ENCODE measurements around the gene CYLC2.

Gene CYLC2, protein sequence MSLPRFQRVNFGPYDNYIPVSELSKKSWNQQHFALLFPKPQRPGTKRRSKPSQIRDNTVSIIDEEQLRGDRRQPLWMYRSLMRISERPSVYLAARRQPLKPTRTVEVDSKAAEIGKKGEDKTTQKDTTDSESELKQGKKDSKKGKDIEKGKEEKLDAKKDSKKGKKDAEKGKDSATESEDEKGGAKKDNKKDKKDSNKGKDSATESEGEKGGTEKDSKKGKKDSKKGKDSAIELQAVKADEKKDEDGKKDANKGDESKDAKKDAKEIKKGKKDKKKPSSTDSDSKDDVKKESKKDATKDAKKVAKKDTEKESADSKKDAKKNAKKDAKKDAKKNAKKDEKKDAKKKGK

DNA sequence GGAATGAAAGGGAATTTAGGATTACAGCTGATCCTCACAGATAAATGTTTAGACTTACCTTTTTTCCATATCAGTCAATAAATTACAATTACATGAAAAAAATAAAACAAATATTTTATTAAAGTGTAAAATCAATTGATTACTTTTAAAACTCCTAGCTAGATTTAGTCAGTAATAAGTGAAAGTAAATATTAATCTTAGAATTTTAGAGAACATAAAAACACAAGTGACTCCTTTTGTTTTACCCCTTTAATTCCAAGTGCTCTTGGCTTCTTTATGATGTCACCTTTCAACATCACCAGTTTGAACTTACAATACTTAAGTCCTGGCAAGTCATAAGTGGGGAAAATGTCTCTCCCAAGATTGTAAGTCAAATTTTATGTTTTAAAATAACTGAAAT lies at the start of gene CYLC2:
CYLC2 (plus strand) TSS at position 301 of the 400 bp plus-strand sequence; CDS start at position 349, 48 bp downstream.
- no peak for DNase-seq

DNA sequence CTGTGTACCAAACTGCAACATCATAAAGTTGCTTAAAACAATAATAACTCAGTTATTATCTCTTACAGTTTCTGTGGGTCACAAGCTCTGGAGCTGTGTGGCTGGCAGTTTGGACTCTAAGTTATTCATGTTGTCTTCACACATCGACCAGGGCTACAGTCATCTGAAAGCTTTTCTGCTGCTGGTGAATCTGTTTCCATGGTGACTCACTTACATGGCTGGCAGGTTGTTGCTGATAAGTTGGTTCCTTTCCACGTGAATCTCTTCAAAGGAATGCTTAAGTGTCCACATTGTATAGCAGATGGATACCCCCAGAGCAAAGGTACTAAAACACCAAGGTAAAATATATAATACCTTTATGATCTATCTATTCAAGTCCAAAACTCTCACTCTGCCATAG lies 44.8 kb upstream of the CYLC2 start:
- no peak for DNase-seq

DNA sequence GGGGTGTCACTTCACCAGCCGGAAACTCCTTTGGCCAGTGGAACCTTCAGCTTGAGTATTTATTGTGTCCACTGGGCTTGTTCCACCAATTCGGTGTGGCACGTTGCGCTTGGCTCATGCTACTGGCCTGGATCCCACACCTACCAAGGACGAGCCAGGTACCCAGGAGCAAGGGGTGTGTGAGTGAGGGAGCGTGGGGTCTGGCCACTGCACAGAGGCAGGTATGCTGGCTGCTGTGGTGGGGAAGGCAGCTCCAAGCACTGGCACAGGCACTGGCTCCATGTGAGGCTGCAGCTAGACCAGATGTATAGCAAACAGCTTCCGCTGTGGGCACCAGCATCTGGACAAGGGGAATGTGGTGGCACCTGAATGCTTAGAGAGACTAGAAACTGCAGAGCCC lies 28.1 kb upstream of the CYLC2 start:
- no peak for DNase-seq

DNA sequence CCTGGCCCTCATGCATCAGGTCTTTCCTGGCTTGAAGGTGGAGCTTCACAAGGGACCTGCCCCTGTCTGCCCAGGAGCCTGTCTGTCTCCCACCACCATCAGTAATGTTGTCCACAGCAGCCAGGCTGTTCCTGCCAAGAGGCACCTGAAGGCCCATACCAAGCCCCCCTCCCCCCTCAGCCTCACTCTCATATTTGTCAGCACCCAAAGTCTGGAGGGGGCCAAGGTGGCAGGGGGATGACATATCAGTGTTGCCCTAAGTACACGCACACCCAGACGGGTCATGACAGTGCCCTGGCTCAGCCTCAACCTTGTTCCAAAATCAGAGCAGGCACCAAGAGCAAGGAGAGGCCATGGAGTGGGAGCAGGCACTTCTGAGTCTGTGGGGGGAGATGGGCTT lies 27.2 kb upstream of the CYLC2 start:
- DNase-seq, result no peak

DNA sequence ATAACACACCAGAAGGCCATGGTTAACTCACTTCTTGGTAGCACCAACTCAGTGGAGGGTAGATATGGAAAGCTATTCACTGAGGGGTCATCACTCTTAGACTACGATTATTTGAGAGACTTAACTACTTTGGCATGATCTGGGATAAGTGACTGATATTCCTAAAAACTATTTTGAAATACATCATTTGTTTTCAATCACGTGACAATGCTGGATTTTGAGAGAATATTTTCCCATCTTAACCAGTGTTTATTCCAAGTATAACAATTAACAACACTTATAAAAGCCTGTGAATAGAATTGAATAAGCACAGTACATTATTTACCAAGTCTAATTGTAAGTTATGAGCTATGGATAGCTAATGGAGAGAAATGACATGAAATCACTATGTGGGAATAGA lies 22.4 kb upstream of the CYLC2 start:
- DNase-seq, result no peak

DNA sequence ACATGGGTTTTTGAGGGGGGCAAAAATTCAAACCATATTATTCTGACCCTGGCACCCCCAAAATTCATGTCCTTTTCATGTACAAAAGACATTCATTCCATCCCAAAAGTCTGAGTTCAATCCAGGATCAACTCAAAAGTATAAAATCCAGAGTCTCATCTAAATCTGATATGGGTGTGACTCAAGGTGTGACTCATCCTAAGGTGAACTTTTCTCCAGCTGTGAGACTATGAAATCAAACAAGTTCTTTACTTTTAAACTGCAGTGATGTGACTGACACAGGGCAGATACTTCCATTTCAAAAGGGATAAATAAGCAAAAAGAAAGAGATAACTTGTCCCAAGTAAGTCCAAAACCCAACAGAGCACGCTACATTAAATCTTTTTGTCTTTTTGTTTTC lies 20.6 kb upstream of the CYLC2 start:
- DNase-seq, result no peak

DNA sequence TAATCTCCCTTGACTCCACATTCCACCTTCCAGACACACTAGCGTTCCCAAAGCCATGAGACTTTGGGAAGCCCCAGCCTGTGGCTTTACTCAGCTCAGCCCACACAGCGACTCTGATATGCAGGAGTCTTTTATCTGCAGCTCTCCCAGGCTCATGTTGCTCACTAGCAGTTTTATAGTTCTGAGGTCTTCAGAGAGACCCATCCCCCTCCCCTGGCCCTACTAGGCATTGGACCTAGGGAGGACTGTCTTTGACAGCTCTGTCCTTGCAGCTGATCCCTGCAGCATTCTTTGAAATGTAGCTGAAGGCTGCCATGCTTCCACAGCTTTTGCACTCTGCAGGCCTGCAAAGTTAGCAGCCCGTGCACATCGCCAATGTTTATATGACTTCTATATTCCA lies 19.9 kb upstream of the CYLC2 start:
- DNase-seq, result no peak

DNA sequence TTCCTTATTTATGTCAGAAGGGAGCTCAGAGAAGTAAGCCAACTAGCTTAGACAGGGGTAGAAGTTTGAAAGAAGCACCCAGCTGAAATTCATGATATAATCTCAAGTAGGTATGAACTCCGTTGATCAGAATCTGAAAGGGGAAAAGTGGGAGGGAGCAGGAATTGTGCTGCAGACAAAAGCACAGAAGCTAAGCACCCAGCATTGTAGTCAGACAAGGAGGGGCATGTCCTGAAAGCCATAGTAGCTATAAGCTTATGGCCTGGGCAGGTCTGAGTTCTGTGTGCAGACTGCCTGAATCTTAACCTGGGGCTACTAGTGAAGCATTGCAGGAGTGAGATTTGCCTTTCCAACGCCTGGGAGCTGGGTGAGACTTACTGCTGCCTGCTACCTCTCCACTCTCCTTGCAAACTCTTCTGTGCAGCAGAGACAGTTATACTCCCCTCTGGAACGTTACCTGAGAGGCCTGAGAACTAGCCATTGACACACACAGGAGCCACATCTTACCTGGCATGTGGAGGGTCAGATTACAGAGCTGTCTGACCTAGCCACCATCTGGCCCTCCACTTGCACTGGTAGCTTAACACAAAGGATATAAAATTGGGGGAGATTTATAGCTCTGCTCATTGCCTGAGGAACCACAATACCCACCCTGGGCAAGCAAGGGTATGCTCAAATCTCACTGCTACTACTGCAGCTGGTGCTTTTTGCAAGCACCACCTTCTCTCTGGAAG lies 9.8 kb upstream of the CYLC2 start:
- no peak for DNase-seq

DNA sequence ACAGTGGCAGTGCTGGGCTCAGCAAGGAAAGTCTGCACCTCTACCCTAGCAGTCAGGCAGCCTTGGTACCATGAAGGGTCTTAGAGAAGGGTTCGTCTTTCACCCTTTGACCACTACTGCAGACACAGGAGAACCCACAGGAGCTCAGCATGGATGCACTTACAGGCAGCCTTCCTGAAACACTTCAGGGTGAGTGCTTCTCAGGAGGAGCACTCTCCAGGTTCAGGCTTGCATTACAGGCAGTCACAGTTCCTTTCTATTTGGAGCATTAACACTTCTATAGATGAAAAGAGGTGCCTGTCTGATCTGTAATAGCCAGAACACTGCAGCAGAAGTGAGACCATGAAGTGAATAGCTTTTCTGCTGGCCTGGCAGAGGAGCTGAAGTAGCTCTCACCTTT lies 8.7 kb upstream of the CYLC2 start:
- no peak for DNase-seq

DNA sequence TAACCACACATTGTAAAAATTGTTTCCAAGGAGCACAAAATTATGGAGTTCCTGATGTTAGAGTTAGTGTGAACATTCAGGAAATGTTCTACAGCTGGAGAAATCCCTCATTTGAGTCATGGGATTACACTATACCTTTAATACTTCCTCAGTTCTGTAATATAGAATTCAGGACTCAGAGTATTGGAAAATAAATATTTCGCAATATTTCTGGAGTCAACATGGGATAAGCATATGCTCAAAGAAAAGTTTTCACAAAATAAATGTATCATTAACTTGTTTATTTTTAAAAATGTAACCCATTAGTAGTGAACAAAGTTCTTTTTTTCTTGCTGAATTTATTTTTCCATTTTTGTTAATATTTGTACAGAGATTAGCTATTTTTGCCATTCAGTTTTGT lies 8.6 kb downstream of the CYLC2 start:
- DNase-seq, result no peak

DNA sequence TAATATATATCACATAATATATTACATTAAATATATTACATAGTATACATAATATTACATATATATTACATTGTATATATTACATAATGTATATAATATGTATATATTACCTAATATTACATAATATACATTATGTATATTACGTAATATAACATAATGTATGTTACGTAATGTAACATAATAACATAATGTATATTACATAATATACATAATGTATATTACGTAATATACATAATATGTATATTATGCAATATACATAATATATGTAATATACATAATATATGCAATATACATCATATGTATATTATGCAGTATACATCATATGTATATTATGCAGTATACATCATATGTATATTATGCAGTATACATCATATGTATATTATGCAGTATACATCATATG lies 19.1 kb downstream of the CYLC2 start:
- no peak for DNase-seq

DNA sequence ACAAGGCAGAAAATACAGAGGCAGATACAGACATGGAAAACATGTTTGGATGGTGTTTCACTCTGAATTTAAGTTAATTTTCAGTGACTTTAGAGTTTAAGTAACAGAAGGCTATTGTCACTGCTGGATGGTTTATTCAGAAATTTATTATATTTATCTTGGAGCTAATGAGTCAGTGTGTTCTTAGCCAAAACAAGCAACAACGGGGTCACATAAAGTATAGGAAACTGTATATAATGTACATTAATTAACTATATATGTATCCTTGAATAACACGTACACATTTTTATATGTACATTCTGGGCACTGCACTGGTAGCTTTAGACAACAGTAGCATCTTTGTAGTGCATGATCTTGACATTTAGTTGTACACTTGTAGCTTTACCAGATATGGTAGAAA lies 30.7 kb downstream of the CYLC2 start:
- DNase-seq, result no peak

DNA sequence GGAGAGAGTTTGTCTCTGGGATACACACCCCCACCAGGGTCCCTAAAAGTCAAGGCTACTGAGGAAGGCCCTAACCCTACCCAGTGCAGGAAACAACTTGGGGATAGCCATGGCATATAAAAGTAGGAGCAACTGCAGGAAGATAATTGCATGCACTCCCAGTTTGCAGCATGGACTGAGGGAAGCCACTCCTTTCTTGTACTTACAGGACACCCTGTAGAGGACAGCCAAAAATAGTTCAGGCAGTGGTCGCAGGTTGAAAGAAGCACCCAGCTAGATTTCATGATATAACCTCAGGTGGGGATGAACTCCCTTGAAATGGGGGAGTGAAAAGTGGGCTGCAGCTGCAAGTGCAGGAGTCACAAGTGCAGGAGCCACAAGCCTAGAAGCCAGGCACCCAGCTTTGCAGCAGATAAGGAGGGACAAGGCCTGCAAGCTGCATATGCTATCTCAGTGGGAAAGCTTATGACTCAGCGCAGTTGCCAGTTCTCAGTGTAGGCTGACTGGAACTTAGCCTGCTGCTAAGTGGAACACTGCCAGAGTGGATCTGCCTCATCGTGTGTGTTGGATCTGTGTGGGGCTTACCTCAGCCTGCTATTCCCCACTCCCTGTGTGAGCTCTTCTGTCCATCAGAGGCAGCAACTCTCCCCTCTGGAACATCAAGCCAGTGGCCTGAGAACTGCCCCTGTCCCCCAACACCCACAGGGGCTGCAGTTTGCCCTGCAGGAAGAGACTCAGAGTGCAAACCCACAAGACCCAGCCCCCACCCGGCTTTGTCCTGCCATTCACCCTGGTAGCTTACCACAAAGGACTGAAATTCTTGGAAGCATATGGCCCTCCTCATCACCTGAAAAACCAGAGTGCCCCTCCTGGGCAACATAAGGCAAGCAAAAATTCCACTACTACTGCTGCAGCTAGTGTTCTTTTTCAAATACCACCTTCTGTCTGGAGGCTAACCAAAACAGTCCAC lies 42.7 kb downstream of the CYLC2 start:
- no peak for DNase-seq

DNA sequence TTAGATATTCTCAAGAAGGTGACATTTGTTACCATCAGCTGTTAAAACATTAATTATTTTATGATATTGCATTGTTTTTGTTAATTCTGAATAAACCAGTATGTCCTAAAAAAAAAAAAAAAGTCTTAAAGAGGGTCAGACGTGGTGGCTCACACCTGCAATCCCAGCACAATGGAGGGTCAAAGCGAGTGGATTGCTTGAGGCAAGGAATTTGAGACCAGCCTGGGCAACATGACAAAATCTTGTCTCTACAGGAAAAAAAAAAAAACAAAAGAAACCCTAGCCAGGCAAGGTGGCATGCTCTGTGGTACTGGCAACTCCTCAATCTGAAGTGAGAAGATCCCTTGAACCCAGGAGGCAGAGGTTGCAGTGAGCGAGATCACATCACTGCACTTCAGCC lies 46.8 kb downstream of the CYLC2 start:
- no peak for DNase-seq
